GM20431 (cell line): Measurements from ENCODE around the gene TASP1.

Experiments used
- in situ Hi-C: fragments of 300-500 bp; cut with MseI, MboI; formaldehyde crosslinking; loops from one replicate; pipeline ENCODE4 v1.15.0; 2020; ENCODE audit warnings: low sequenced_read_pairs; ENCODE audit not compliant: unreplicated experiment

Gene TASP1

DNA sequence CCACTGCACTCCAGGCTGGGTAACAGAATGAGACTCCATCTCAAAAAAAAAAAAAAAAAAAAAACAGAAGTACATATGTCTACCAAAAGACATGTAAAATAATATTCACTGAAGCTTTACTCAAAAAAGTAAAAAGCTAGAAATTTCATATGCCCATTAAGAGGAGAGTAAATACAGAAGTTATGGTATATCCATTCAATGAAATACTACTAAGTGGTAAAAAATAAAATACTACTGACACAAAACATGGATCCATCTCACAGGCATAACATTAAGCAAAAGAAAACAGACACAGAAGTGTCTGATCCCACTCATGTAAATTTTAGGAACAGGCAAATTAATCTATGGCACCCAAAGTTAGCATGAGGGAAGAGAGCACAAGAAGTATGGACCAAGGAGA is 52.6 kb downstream of the TASP1 start:
- in situ Hi-C loops, result no loop called here

DNA sequence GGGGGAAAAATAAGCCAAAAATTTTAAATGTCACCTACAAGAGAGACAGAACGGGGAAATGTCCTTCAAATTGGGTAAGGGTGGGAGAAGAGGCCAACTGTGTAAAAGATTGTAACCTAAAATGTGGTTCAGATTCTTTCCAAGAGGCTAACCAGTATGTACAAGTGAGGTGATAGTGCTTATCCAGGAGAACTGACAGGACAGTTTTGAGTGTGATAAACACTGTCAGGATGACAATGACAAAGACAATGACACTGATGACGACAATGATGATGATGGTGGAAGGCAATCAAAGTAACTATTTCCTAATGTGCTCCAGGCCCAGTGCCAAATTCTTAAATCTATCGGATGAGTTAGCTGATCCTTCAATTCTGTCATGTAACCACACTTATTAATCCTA is 57.3 kb downstream of the TASP1 start:
- in situ Hi-C loops, result no loop called here

DNA sequence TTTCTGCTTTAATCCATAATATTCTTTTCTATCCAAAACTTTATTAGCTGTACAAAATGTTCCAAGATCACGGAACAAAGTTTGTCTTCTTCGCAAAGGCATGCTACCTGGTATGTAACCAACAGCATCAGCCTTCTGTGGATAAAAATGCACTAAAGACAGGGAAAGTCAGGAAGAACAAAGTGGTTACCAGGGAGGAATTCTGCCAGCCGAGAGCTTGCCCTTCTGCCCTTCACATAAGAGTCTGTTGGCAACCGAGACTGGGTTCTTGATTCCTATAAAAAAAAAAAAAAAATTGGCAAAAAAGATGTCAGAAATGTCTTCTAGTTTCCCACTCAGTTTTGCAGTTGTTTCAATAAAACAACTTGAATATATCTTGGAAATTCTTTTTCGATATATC is 58.0 kb downstream of the TASP1 start:
- in situ Hi-C loops, result no loop called here

DNA sequence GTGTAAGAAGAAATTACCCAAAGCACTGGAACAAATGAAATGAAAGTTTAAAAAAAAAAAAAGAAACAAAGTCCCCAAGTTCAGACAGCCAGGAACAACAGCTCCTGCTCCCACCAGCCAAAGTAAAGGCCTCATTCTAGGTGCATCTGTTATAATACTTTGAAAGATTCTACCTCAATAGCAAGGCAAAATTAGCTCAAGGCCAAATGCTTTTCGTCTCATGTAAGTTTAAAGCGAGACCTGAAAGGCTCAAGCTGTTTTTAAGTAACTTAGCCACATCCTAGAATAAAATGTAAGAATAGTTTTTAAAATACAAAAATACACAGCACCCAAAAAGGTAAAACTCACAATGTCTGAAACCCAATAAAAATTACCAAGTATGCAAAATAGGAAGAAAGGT is 64.7 kb downstream of the TASP1 start:
- in situ Hi-C loops, result no loop called here

DNA sequence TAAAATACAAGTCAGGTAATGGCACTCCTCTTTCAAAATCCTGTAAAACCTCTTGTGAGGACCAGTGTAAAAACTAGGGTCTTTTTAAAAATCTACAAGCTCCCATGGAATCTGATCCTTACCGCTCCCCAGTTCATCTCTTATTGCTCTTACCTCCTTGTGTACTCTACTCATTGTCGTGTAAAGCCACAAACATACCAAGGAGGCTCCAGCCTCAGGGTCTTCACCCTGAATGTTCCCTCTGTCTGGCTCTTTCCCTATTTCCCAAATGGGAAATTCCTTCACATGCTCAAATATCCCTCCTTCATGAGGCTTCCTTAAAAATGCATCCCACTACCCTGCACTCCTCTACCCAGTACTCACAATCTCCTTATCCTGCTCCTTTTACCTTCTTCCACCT is 67.1 kb downstream of the TASP1 start:
- in situ Hi-C loops, result no loop called here

DNA sequence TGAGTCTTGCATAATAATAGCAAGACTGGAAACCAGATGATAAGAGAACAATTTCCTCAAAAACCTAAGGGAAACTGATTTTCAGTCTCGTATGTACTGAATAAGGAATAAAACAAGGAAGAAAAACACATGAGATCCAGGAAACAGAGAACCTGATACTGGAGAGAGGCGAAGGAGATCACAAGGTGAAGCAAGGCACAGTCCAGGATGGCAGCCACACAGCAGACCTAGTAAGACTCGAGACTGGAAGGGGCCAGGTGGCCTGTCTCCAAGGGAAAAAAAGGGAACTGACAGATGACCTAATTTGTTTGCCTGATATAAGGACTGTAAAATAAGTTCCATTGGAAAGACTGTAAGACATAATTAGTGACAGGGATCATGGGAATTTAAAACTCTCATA is 71.1 kb downstream of the TASP1 start:
- in situ Hi-C loops, result no loop called here

DNA sequence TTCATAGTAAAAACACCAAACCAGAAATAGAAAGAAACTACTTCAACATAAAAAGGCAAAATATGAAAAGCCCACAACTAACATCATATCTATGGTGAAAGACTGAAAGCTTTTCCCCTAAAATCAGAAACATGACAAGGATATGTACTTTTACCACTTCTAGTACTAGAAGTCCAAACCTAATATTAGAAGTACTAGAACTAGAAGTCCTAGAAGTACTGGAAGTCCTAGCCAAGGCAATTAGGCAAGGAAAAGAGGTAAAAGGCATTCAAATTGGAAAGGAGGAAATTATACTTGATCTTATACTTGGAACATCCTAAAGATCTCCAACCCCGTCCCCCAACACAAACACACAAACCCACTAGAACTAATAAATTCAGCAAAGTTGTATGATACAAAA is 74.9 kb downstream of the TASP1 start:
- in situ Hi-C loops, result no loop called here

DNA sequence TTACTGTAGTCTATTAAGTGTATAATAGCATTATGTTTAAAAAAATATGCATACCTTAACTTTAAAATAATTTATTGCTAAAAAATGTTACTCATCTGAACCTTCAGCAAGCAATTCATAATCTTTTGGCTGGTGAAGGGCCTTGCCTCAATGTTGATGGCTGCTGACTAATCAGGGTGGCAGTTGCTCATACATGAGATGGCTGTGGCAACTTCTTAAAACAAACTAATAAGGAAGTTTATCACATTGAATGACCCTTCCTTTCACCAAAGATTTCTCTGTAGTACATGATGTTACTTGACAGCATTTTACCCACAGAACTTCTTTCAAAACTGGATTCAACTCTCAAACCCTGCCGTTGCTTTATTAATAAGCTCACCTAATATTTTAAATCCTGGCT is 84.0 kb downstream of the TASP1 start:
- in situ Hi-C loops, result no loop called here

DNA sequence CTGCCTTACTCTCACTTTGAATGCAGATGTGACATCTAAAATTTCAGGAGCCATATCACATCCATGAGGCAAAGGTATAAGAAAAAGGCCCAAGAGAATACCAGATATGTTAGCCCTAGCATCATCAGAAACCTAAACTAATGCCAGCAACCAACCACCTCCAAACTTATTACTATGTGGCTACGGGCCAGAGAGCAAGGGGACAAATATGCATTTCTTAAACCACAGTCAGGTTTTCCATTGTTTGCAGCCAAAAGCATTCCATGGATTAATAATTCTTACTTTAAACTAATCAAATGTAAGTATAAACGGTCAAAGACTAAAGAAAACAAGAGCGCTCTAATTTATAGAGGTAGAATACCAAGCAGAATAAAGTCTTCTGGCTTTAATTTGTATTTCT is 84.7 kb downstream of the TASP1 start:
- in situ Hi-C loops, result no loop called here

DNA sequence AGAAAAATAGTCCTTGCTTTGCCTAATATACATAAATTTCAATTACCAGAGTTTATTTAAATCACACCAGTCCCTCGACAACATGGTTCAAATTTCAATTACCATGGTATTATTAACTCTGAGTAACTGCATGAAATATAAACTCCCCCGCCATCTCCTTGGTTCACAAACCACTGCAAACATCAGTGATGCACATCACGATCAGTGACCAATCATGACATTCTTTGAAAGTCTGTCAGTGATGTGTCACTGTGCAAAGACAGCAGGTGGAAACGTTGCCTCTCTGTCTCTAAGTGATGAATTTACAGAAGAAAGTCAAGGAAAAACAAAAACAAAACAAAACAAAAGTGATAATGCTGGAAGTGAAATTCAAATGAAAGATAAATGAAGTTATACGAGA is 86.7 kb downstream of the TASP1 start:
- in situ Hi-C loops, result no loop called here

DNA sequence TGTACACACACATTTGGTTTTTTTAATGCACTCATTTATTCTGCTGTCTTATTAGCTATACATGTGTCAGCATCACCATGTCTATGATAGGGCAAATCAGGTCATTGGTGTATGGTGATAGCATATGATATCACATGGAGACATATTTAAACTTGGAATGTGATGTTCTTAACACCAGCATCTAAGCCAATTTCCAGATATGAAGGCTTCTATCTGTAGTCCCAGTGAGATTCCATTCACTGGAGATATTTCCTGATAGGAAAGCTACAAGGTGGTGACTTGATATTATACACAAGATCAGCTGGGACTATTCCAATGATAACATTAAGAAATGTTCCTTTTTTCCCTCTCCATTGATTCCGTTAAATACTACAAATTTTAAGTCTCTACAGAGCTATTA is 89.3 kb downstream of the TASP1 start:
- in situ Hi-C loops, result loop anchor here (25.0 kb wide), 1 partner anchor 437 kb away; no protein-coding TSS in a partner anchor

DNA sequence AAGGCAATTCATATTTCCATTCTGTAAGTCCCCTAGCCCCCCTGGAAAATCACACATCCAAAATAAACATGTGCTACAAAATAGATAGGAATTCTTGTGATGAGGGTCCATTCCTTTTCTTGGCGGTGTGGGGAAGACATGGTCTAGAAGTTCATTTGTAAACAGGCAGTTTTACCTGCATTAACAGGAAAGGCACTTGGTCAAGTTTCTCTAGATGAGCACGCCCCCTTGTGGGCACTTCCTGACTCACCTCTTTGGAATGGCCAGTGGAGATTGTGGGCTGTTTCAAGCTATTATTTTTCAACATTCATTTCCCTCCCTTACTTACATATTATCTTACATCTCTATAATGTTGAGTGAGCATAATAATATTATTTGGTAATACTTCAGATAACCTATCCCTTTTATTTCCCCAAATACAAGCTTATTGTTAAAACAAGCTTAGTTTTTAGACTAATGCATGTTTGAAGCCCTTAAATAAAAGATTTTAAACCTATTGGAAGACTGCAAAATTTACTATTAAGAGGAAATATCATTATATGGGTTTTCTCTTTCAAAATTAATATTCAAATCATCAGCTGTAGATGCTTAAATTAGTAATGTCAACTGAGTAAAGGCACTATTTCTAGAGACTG is 92.1 kb downstream of the TASP1 start:
- in situ Hi-C loops, result loop anchor here (25.0 kb wide), 1 partner anchor 434 kb away; no protein-coding TSS in a partner anchor

DNA sequence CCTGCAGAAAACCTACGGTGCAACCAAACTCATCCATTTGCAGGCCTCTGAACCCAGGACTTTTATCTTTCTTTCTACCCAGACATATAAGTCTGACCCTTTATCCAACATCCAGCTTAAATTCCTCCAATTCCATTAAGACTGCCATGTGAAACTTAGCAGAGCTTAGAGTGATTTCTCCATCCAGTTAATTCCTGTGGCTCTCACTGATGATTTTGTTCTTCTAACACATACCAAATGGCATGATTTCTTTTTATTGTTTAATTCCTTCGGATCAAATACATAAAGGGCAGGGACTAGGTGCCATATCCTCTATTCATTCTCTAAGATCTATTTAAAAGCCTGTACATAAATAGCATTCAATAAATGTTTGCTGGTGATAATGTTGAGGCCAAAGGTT is 92.9 kb downstream of the TASP1 start:
- in situ Hi-C loops, result loop anchor here (25.0 kb wide), 1 partner anchor 433 kb away; no protein-coding TSS in a partner anchor

DNA sequence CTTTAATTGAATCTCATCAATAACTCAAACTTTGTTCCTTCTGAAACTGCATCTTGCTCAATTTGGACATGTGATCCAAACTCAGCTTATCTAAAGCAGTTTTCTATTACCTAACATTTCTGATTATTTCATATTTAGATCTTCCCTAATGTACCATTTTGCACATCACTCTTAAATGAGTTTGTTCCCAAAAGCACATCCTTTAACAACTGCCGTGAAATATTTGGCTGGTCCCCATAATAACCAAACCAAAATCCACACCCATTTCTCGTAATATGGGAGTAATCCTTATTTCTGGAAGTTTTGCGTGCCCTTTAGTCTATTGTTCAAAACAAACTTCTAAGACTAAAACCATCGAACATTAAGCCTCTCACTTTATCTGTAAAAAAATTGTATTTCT is 94.9 kb downstream of the TASP1 start:
- in situ Hi-C loops, result loop anchor here (25.0 kb wide), 1 partner anchor 431 kb away; no protein-coding TSS in a partner anchor

DNA sequence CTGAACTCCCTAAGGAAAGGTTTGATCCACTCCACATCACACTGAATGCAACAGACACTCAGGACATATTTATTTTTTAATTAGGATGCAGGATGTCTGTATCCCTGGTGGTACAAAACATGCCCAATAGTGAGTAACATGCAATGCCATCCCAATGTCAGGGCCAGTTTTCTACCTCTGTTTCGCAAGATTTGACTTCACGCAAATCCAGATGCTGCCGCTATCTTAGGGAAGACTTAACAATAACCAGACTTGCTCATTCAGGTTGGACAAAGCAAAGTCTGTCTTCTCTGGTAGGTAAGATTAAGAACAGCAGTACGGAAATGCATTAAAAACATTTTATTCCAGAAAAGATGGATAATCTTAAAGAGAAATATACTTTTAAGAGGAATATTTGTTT is 103.1 kb downstream of the TASP1 start:
- in situ Hi-C loops, result loop anchor here (25.0 kb wide), 1 partner anchor 423 kb away; no protein-coding TSS in a partner anchor

DNA sequence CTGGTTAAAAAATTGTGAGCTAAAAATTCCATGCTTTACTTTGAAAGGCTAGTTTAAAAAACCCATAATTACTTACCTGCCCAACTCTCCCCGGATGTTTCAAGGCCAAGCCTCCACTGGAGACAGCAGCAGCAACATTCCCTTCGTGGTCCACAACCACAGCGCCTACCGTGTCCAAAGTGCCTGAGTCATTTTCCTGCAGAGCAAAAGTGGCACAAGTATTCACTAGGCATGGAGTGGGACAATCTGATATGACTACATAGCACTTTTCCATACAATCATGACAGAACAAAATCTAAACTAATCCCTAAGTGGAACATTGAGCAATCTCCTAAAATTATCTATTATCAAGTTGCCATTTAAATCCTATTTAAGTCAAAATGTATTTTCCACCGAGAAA is 104.8 kb downstream of the TASP1 start:
- in situ Hi-C loops, result loop anchor here (25.0 kb wide), 1 partner anchor 422 kb away; no protein-coding TSS in a partner anchor

DNA sequence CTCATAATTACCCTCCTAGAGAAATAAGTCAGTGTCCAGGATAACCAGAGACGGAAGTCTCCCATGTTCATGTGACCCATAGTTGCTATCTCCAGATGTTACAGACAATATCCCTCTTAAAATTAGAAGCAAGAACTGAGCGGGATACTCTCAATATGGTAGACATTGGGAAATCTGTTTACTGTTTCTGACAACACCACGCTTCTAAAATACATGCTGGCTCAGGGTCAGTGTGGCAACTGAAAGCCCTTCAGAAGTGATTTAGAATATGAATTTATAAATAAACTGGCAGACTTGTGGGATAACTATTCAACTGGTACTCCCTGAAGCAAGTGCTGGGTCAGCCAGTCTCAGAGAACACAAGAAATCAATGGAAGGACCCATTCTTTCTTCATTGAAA is 108.6 kb downstream of the TASP1 start:
- in situ Hi-C loops, result loop anchor here (25.0 kb wide), 1 partner anchor 418 kb away; no protein-coding TSS in a partner anchor

DNA sequence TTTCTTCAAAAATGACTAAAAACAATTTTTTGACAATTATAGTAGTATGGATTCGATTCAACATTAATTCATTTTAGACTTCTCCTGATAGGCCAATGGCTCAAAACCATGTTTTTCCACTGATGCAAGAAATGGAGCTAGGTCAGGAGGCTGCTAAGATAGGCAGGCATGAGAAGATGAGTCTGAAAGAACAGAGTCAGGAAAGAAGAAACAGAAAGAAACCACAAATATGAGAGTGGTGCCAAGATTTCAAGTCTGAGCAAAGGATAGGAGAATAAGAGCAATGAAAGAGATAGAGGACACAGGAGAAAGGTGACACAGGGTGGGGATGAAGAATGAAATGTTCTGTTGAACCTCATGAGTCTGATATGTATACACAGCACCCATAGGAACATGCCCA is 112.2 kb downstream of the TASP1 start:
- in situ Hi-C loops, result loop anchor here (25.0 kb wide), 1 partner anchor 414 kb away; no protein-coding TSS in a partner anchor

DNA sequence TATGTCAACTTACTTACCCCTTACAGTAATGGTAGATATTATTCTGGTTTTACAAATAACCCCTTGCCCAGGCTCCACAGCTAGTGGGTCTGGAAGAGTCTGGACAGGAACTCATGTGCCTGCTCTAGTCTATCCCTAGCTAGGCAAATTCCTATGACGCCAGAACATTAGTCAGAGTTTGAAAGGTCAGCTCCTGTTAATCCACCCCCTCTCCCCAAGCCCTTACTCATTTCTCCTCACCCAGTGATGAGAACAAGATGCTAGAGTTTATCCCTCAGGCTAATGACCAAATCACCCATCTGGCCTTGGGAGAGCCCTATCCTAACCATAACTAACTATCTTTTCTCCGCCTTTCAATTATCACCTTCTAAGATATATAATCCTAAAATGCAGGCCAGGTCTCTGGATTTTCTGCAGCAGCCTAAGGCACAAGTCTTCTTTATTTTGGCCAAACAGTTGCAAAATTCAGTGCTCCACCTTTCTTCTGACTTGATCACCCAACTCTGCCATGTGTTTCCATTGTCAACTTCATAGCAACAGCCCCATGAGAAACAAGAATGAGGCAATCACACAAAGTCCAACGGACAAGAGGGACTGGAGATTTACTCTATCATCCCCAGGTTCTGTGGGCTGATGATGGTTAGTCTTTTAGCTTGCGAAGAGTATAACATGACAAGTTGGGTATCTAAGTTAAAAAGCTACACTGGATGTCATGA is 113.3 kb downstream of the TASP1 start:
- in situ Hi-C loops, result loop anchor here (25.0 kb wide), 1 partner anchor 413 kb away; no protein-coding TSS in a partner anchor

DNA sequence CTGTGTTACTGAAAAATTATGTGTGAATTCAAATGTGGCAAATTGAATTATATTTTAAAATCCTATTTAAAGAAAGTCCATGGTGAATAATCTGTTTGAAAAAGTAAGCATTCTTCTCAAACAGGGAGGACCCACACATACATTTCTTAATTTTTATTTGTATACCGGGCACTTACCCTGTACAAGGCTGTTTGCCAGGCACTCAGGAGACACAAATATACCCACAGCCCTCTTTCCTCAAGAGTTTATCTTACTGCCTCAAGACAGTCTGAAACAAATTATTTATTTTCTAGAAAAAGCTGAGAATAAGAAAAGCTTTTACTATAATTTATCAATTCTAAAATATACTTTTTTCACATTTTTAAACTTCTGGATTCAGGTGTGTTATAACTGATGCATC is 114.4 kb downstream of the TASP1 start:
- in situ Hi-C loops, result no loop called here

DNA sequence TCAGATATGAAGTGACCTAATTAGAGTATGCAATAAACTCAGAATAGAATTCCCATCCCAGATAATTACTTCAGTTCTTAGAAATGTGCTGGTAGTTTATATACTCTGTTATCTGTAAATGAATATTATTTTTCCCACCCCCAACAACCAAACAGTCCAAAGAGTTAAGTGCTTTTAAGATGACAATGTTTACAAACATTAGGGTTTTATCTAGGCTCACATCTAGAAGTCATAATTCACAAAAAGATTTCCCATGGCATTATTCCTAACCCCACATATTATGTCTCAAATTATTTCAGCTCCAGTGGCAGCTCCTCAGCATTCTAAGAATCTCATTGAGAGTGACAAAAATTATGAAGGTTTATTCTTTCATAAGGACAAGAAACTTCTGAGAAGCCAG is 120.9 kb downstream of the TASP1 start:
- in situ Hi-C loops, result no loop called here
